ENCODE results near the gene KRTAP17-1.
"Not testable (repeated sequence)": the region's sequence is repeated elsewhere in the genome, so short reads cannot be mapped to it uniquely, and the experiment has no call there.

The KRTAP17-1 gene

GRCh38 chr17:41301204-41301790, 14.2 kb downstream of the KRTAP17-1 start:
- no peak overlapping the region for H3K4me3 ChIP-seq (ENCODE audit: low read depth, low read length)
- no peaks in the 10 kb centered on the region for H3K27me3 ChIP-seq (ENCODE audit: control insufficient read depth, insufficient read depth, low read length)
- H3K36me3 ChIP-seq (ENCODE audit: control insufficient read depth, insufficient read depth, low read length), result no peaks in the 10 kb centered on the region
- H3K27ac ChIP-seq (ENCODE audit: low read depth, low read length), result no peak overlapping the region
- H3K9ac ChIP-seq (ENCODE audit: low read depth, low read length), result no peak overlapping the region
- no peaks in the 10 kb centered on the region for H3K4me1 ChIP-seq (ENCODE audit: control insufficient read depth, insufficient read depth, low read length)
- no peaks in the 10 kb centered on the region for H3K9me3 ChIP-seq (ENCODE audit: control insufficient read depth, insufficient read depth, low read length)

DNA sequence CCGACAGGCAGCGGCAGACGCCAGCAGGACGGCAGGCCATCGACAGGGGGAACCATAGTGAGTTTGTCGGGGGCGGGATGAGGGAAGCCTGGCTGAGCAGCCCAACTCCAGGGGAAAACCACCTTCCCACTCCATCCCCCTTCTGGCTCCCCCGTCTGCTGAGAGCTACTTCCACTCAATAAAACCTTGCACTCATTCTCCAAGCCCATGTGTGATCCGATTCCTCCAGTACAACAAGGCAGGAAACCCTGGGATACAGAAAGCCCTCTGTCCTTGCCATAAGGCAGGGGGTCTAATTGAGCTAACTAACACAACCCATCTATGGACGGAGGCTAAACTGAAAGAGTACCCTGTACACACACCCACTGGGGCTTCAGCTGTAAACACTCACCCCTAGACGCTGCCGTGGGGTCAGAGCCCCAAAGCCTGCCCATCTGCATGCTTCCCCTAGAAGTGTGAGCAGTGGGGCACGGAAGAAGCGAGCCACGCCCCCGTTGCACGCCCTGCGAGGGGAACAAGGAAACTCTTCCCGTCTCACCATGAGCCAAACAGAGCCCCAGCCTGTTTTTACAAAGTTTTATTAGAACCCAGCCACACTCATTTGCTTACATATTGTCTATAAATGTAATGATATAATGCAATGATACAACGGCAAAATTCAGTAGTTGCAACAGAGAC, 16.9 kb downstream of the KRTAP17-1 start:
- H3K36me3 ChIP-seq (ENCODE audit: control insufficient read depth, insufficient read depth, low read length), result no peaks in the 10 kb centered on the region

DNA sequence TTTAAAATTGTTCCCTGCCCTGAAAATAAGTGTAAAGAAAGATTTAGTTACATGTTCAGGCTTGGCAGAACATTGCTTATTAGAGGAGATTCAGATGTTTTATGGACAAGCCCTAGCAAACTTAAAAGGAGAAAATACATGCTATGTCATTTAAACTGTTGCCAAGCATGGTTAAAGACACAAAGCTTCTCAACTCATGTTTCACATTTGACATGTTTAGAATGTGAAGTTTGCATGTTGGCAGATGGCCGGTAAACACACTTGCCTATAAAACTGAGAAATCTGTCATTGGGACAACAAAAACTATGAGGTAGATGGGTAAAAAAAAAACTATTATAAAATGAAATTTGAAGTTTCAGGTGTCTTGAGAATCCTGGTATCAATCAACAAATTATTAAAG, 18.7 kb downstream of the KRTAP17-1 start:
- no peaks in the 10 kb centered on the region for H3K27me3 ChIP-seq (ENCODE audit: control insufficient read depth, insufficient read depth, low read length)
- no peak overlapping the region for H3K9ac ChIP-seq (ENCODE audit: low read depth, low read length)
- H3K27ac ChIP-seq (ENCODE audit: low read depth, low read length), result no peak overlapping the region
- H3K4me3 ChIP-seq (ENCODE audit: low read depth, low read length), result no peak overlapping the region
- H3K9me3 ChIP-seq (ENCODE audit: control insufficient read depth, insufficient read depth, low read length), result no peaks in the 10 kb centered on the region
- H3K4me1 ChIP-seq (ENCODE audit: control insufficient read depth, insufficient read depth, low read length), result no peaks in the 10 kb centered on the region
- no peaks in the 10 kb centered on the region for H3K36me3 ChIP-seq (ENCODE audit: control insufficient read depth, insufficient read depth, low read length)

More for the DNA sequence above, 16.9 kb downstream of the KRTAP17-1 start:
- no peaks in the 10 kb centered on the region for H3K27me3 ChIP-seq (ENCODE audit: control insufficient read depth, insufficient read depth, low read length)
- no peak overlapping the region for H3K9ac ChIP-seq (ENCODE audit: low read depth, low read length)
- no peaks in the 10 kb centered on the region for H3K9me3 ChIP-seq (ENCODE audit: control insufficient read depth, insufficient read depth, low read length)
- no peaks in the 10 kb centered on the region for H3K4me1 ChIP-seq (ENCODE audit: control insufficient read depth, insufficient read depth, low read length)
- no peak overlapping the region for H3K4me3 ChIP-seq (ENCODE audit: low read depth, low read length)
- H3K27ac ChIP-seq (ENCODE audit: low read depth, low read length), result no peak overlapping the region

DNA sequence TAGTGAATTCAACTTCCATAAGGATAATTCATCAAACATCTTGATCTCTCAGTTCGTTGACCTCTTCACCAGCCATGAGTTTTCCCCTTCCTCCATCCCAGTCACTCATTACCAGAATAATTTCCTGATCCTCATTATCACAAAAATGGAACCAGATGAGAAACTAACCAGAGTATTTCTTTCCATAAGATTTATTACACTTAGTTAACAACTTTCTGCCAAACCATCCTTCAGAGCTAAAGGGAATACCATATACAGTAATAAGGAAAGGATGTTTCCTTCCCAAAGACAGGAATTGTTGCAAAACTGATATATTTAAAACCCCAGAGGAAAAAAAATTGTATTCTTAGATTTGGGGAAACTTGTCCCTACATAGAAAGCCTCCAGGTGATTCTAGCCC, 21.5 kb downstream of the KRTAP17-1 start:
- H3K4me1 ChIP-seq (ENCODE audit: control insufficient read depth, insufficient read depth, low read length), result no peaks in the 10 kb centered on the region
- H3K9me3 ChIP-seq (ENCODE audit: control insufficient read depth, insufficient read depth, low read length), result no peaks in the 10 kb centered on the region
- H3K27me3 ChIP-seq (ENCODE audit: control insufficient read depth, insufficient read depth, low read length), result no peaks in the 10 kb centered on the region
- no peak overlapping the region for H3K27ac ChIP-seq (ENCODE audit: low read depth, low read length)
- no peak overlapping the region for H3K4me3 ChIP-seq (ENCODE audit: low read depth, low read length)
- H3K9ac ChIP-seq (ENCODE audit: low read depth, low read length), result no peak overlapping the region
- H3K36me3 ChIP-seq (ENCODE audit: control insufficient read depth, insufficient read depth, low read length), result no peaks in the 10 kb centered on the region

DNA sequence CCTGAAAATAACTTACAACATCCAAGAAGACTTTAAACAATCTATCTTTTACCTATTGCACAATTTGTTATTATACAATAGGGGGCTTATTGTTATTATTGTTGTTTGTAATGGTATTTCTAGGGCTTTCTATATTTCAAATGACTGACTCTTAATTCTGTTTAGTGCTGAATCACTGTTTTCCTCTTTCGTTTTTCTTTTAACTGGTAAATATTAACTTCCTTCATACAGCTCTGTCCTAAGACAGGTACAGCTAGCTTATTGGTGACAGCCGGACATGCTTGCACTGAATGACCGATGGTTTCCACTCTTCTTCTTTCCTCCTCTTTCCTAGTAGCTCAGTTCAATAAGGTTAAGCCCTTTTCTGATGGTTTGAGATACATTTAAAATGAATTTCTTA, 28.5 kb downstream of the KRTAP17-1 start:
- no peak overlapping the region for H3K27ac ChIP-seq (ENCODE audit: low read depth, low read length)
- H3K4me3 ChIP-seq (ENCODE audit: low read depth, low read length), result no peak overlapping the region
- no peak overlapping the region for H3K9ac ChIP-seq (ENCODE audit: low read depth, low read length)
- no peaks in the 10 kb centered on the region for H3K27me3 ChIP-seq (ENCODE audit: control insufficient read depth, insufficient read depth, low read length)
- H3K4me1 ChIP-seq (ENCODE audit: control insufficient read depth, insufficient read depth, low read length), result peaks cover 15% of the 10 kb centered on the region
- no peaks in the 10 kb centered on the region for H3K36me3 ChIP-seq (ENCODE audit: control insufficient read depth, insufficient read depth, low read length)
- no peaks in the 10 kb centered on the region for H3K9me3 ChIP-seq (ENCODE audit: control insufficient read depth, insufficient read depth, low read length)

GRCh38 chr17:41284546-41284945, 31.0 kb downstream of the KRTAP17-1 start:
- peaks cover 15% of the 10 kb centered on the region for H3K4me1 ChIP-seq (ENCODE audit: control insufficient read depth, insufficient read depth, low read length)
- H3K9me3 ChIP-seq (ENCODE audit: control insufficient read depth, insufficient read depth, low read length), result no peaks in the 10 kb centered on the region
- no peak overlapping the region for H3K9ac ChIP-seq (ENCODE audit: low read depth, low read length)
- H3K27ac ChIP-seq (ENCODE audit: low read depth, low read length), result no peak overlapping the region
- H3K27me3 ChIP-seq (ENCODE audit: control insufficient read depth, insufficient read depth, low read length), result no peaks in the 10 kb centered on the region
- no peaks in the 10 kb centered on the region for H3K36me3 ChIP-seq (ENCODE audit: control insufficient read depth, insufficient read depth, low read length)
- no peak overlapping the region for H3K4me3 ChIP-seq (ENCODE audit: low read depth, low read length)

DNA sequence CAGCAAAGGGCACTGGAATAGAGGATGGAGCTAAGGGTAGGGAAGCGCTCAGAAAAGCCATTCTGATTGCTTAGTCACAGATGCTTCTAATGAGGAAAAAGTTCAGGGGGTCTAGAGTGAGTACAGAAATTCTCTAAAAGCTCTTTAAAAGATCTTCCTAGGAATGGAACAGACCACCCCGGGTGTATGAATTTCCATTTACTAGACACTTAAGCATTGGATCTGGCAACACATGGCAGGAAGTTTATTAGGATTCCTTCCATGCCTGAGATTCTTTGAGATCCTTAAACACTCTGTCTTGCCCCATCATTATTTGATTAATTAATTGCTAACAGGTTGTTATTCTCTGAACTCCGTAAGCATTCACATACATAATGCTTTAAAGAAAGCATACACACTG, 31.5 kb downstream of the KRTAP17-1 start:
- Histone ChIP-seq H3K36me3 (ENCODE audit: control insufficient read depth, insufficient read depth, low read length) (no peaks in the 10 kb centered on the region), H3K4me3 (ENCODE audit: low read depth, low read length) (no peak overlapping the region), H3K27me3 (ENCODE audit: control insufficient read depth, insufficient read depth, low read length) (no peaks in the 10 kb centered on the region), H3K9ac (ENCODE audit: low read depth, low read length) (no peak overlapping the region), H3K9me3 (ENCODE audit: control insufficient read depth, insufficient read depth, low read length) (no peaks in the 10 kb centered on the region), H3K4me1 (ENCODE audit: control insufficient read depth, insufficient read depth, low read length) (peaks cover 15% of the 10 kb centered on the region), H3K27ac (ENCODE audit: low read depth, low read length) (no peak overlapping the region)

- no peaks in the 10 kb centered on the region for H3K27me3 ChIP-seq (ENCODE audit: control insufficient read depth, insufficient read depth, low read length)
- H3K27ac ChIP-seq (ENCODE audit: low read depth, low read length), result no peak overlapping the region
- H3K36me3 ChIP-seq (ENCODE audit: control insufficient read depth, insufficient read depth, low read length), result no peaks in the 10 kb centered on the region
- no peak overlapping the region for H3K4me3 ChIP-seq (ENCODE audit: low read depth, low read length)
- no peaks in the 10 kb centered on the region for H3K9me3 ChIP-seq (ENCODE audit: control insufficient read depth, insufficient read depth, low read length)
- no peaks in the 10 kb centered on the region for H3K4me1 ChIP-seq (ENCODE audit: control insufficient read depth, insufficient read depth, low read length)
- no peak overlapping the region for H3K9ac ChIP-seq (ENCODE audit: low read depth, low read length)
Measured at GRCh38 chr17:41278176-41278955, 37.1 kb downstream of the KRTAP17-1 start.

- H3K4me1 ChIP-seq (ENCODE audit: control insufficient read depth, insufficient read depth, low read length); H3K27ac ChIP-seq (ENCODE audit: low read depth, low read length); H3K9me3 ChIP-seq (ENCODE audit: control insufficient read depth, insufficient read depth, low read length); H3K27me3 ChIP-seq (ENCODE audit: control insufficient read depth, insufficient read depth, low read length); H3K9ac ChIP-seq (ENCODE audit: low read depth, low read length); H3K4me3 ChIP-seq (ENCODE audit: low read depth, low read length); H3K36me3 ChIP-seq (ENCODE audit: control insufficient read depth, insufficient read depth, low read length): not testable (repeated sequence)
Measured at GRCh38 chr17:41275648-41276190, 39.8 kb downstream of the KRTAP17-1 start, which contains the start of gene KRTAP9-7. KRTAP9-7 (plus strand) TSS chr17:41275698; CDS start chr17:41275698, 0 bp downstream.

GRCh38 chr17:41271858-41272257, 43.7 kb downstream of the KRTAP17-1 start:
- no peak overlapping the region for H3K4me3 ChIP-seq (ENCODE audit: low read depth, low read length)
- no peak overlapping the region for H3K9ac ChIP-seq (ENCODE audit: low read depth, low read length)
- no peaks in the 10 kb centered on the region for H3K4me1 ChIP-seq (ENCODE audit: control insufficient read depth, insufficient read depth, low read length)

GRCh38 chr17:41271323-41271722, 44.2 kb downstream of the KRTAP17-1 start:
- not testable (repeated sequence) for H3K4me3 ChIP-seq (ENCODE audit: low read depth, low read length); H3K27me3 ChIP-seq (ENCODE audit: control insufficient read depth, insufficient read depth, low read length); H3K27ac ChIP-seq (ENCODE audit: low read depth, low read length); H3K36me3 ChIP-seq (ENCODE audit: control insufficient read depth, insufficient read depth, low read length); H3K9ac ChIP-seq (ENCODE audit: low read depth, low read length); H3K4me1 ChIP-seq (ENCODE audit: control insufficient read depth, insufficient read depth, low read length); H3K9me3 ChIP-seq (ENCODE audit: control insufficient read depth, insufficient read depth, low read length)

More at GRCh38 chr17:41271858-41272257, 43.7 kb downstream of the KRTAP17-1 start:
- H3K27ac ChIP-seq (ENCODE audit: low read depth, low read length), result no peak overlapping the region
- H3K36me3 ChIP-seq (ENCODE audit: control insufficient read depth, insufficient read depth, low read length), result no peaks in the 10 kb centered on the region
- no peaks in the 10 kb centered on the region for H3K27me3 ChIP-seq (ENCODE audit: control insufficient read depth, insufficient read depth, low read length)
- no peaks in the 10 kb centered on the region for H3K9me3 ChIP-seq (ENCODE audit: control insufficient read depth, insufficient read depth, low read length)

Data from HUES48 (cell line).